GM18873 (cell line): ENCODE results near the gene ZNF319.

Experiments
- ATAC-seq: cut with Tn5 transposase; IDR thresholded peaks from one replicate; pipeline ENCODE4 v1.9.1; 2021; ENCODE audit warnings: mild to moderate bottlenecking, moderate library complexity, moderate number of reproducible peaks; ENCODE audit not compliant: unreplicated experiment, low FRiP score

Gene ZNF319

DNA sequence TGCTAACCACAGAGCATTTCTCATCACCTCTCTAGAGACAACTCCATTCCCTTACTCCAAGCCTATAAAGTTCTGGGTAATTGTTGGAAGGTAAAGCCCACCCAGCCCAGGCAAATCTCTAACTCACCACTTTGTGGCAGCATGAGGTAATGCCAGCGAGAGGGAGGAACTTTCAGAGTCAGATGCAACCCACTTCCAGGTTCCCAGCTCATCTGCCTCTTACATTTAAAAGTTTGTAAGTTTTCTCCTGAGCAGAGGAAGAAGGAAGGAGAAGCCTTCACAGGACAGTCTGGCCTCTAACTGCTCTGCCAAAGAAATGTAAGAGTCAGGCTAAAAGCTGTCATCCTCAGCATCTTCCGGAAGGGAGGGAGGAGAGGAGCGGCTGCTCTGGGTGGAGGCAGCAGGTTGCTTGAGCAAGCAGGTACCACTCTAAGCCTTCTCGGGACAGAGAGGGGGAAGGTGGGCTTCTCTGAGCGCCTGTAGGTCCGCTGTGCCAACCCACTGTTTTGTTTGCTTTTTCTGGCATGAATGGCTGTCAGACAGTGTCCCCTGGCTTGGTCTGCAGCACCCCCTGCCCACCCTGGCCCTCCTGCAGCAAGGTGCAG is 1.0 kb downstream of the ZNF319 start:
- ATAC-seq = no peak

DNA sequence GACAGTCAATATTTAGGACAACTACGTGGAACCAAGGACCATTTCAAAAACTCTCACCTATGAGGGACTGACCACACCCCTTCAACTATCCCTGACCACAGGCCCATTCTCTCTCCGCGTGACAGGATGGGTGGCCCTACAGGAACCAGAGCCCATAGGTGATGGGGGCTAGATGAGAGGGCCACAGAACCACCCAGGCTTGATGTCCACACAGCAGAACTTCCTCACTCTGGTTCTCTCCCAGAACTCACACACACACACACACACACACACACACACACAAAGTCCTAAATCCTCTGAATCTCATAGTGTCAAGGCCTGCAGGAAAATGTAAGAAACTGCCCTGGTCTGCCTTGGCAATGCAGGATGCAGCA is 1.5 kb downstream of the ZNF319 start:
- ATAC-seq = no peak

- ATAC-seq = no peak
Observed at GRCh38 chr16:57998486-57998885, 2.0 kb downstream of the ZNF319 start.

DNA sequence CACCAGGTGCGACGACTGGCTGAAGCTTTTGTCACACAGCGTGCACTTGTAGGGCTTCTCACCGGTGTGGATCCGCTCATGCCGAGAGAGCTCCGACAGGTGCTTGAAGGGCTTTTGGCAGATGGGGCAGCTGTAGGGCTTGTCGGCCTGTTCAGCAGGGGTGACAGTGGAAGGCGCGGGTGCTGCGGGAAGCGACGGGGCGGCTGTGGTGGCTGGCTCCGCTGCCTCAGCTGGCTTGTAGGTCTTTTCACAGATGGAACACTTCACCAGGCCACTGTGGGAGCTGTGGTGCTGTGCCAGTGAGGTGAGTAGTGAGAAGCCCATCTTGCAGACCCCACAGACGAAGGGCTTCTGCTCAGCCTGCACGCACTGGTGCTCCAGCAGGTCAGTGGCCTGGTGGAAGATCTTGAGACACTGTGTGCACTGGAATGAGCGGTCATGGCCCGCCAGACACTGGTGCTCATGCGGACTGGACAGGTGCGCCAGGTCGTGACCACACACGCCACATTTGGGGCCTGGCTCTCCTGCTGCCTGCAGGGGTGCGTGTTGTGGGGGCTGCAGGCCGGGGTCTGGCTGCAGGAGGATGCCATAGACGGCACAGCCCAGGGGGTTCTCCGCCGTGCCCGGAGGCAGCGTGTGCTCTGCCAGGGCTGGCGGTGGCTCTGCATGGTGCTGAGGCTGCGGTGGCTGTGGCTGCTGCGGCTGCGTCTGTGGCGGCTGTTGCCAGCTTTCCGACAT is 2.8 kb downstream of the ZNF319 start:
- no peak for ATAC-seq

DNA sequence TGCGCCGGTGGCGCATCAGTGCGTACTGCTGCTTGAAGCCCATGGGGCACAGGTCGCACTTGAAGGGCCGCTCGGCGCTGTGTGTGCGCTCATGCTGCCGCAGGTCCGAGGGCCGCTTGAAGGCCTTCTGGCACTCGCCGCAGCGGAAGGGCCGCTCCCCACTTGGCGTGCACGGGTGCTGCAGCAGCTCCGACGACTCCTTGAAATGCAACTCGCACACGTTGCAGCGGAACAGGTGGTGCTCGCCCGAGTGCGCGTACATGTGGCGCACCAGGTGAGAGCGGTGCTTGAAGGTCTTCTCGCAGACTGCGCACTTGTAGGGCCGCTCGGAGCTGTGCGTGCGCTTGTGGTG is 3.3 kb downstream of the ZNF319 start:
- no peak for ATAC-seq

- no peak for ATAC-seq
Observed at GRCh38 chr16:57996406-57997175, 3.9 kb downstream of the ZNF319 start.

DNA sequence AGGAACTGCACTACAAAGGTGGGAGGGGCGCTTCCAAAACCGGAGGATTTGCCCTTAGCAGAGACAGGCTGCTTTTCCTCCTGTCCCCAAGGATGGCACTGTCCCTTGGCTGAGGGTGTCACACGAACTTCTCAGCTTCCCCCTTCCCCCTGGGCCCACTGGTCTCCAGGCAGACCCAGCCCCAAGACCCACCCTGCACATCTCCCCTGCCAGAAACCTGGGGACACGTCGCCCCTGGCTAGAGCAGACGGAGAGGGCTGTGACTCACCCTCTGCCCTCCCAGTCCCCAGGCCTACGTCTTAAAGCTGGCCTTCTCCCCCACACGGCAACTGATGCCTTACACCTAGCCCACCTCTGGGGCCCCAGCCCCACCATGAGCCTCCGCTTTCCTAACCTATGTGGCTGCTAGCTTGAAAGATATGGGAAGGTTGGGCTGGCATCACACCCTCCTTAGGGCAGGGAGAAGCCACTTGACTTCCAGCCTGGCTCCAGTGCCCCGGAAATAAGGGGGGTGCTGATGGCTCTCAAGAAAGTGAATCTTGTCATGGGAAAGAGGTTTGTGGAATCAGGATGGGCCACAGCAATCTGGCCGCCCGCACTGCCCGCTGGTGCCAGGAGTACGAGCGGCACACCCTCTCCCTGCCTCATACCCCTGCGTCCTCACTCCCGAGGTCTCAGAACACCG is 4.6 kb downstream of the ZNF319 start:
- ATAC-seq = no peak

GRCh38 chr16:57994778-57995177 is 5.7 kb downstream of the ZNF319 start:
- ATAC-seq = no peak

DNA sequence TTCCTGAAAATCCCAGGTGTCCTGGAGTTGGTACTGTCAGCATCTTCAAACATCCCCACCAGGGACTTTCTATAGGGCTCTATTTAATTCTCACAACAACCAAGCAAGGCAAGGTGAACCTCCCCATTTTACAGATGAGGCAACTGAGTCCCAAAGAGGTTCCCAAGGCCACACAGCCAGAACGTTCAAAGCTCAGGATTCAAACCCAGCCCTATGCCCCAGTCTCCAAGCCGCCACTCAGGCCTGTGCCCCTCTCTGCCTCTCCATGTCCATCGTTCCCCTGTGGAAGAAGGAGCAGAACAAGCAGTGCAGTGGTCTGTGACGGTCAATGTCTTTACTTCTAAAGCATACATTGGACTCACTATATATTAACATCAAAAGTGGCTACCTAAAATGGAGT is 6.1 kb downstream of the ZNF319 start:
- ATAC-seq = no peak

DNA sequence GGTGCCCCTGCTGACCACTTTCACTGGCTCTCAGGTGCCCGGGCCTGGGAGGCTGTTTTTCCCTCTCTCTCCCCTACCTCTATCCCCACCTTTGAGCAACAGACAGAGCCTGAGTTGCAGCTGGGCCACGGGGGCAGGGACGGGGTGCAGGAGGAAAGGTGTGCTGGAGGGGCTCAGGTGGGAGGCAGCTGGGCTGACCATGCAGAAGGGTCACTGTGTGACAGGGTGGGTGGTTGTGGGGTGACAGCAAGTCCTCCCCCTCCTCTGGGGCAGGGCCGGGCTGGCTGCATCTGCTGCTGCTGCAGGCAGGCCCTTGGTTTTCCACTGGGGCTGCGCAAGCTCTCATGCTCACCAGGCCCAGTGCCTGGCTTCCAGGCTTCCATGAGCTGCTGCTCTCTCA is 6.6 kb downstream of the ZNF319 start:
- ATAC-seq = no peak

GRCh38 chr16:57993438-57993837 is 7.0 kb downstream of the ZNF319 start:
- ATAC-seq = no peak

DNA sequence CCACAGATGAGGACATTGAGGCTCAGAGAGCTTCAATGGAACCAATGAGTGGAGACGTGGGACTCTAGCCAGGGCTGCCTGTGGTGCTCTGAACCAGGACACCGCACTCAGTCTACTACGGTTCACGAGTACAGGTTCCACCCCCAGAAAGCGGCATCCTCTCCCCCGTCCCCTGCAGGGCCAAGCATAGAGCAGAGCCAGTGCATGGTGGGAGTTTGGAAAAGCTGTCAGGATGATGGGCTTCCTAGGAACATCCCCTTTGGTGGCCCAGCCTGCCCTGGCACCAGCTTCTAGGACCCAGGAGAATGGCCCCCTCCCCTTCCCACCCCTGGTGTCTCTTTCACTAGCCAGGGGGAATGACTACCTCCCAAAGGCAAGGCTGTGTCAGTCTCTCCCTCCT is 8.4 kb downstream of the ZNF319 start:
- ATAC-seq = no peak

DNA sequence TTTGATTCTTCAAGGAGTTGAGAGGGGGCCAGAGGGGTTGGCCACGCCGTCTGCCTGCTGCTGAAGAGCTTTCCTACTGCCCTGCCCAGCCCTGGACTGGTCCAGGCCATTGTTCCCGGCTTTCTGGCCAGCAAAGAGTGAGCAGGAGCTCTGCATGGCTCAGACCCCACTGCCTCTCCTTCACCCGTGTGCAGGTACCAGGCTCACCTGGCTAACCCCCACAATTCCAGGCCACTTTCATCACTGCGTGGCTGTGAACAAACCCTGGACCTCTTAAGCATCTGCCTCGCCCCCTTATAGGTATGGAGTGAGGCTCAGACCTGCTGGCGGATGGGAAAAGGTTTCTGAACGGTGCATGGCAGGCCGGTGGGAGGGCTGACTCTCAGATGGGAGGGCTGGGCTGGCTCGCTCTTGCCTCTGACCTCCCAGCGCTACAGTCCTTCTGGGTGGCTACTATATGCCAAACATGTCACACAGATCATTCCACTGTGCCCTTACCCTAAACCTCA is 8.9 kb downstream of the ZNF319 start:
- no peak for ATAC-seq

- no peak for ATAC-seq
Observed at GRCh38 chr16:57988929-57989328, 11.5 kb downstream of the ZNF319 start.

DNA sequence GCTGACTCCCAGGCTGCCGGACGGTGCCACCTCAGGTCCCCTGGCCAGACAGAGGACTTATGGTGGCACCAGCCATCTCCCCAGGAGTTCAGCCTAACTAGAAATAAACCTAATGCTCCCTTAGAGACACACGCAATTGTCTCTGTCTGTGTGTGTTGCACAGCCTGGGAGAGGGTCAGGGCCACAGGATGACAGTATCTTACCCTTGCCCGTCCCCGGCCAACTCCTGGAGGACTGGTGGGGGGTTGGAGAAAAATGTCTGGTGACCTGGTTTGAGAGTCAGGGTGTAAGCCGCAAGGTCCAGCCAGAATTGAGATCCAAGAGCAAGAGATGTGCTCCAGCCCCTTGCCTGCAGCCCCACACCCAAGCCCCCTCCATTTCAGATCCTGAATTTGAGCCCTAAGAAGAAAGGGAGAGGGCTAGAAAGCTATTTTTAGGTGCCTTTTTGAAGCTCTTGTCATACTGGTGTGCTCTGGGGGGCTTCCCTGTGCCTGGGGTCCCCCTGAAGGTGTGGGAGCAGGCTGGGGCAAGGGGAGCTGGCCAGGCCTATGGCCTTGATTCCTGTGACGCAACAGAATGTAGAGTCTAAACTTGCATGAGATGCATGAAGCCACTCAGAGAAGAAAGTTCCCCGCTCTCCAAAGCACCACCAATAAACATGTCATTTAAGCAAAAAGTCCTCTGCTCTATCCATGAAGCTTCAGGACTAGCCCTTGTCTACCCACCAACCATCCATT is 12.9 kb downstream of the ZNF319 start:
- no peak for ATAC-seq

DNA sequence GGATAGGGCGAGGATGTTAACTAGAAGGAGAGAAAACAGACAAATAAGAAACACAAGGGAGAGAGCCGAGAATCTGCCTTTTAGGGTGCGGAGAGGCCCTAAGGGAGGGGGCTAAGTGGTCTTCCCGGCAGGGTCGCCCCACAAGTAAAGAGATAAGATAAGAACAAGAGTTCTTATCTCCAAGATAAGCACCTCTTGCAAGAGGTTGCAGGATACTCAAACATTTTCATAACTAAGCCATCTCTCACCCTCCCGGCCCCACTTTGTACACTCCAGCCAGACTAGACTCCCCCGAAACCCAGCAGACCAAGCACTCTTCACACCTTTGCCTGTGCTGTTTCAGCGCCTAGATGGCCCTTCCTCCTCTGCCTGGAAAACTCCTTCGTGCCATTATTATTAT is 14.3 kb downstream of the ZNF319 start:
- no peak for ATAC-seq

DNA sequence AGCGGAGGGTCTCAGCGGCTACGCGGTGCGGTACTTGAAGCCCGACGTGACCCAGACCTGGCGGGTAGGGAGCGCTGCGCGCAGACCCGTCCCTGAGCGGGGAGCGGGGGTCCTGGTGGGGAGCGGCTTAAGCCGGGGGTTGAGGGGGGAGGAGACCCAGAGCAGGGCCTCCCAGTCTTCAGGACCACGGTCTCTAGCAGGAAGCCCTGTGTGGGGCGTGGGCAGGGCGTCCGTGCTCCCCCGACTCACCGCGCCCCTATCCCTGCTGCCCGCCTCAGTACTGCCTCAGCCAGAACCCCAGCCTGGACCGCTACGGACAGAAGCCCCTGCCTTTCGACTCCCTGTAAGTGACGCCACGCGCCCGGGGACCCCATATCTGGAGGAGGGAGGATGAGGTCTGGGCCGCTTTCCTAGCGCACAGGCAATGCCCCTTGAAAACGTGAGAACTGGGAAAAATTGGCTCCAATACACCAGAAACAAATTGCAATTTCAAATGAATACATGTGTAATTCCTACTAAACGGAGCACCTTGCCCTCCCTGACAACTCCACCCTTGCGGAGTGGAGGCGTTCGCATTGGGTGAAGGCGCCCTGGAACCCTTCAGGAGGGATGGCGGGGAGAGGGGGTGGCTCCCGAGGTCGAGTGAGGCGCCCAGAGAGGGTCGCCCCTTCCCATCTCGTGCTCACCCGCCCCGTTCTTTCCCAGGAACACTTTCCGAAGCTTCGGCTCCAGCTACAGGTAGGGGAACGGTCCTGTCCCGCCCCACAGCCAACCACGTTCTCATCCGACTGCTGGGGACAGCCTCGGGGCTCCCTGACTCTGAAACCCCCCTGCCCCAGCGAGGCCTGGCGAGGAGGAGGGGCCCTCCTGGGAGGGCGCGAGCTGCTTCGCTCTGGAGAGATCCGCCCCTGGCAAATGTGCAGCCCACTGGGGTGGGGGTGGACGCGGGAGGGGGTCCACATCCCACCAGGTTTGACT is 15.0 kb downstream of the ZNF319 start:
- ATAC-seq = no peak

DNA sequence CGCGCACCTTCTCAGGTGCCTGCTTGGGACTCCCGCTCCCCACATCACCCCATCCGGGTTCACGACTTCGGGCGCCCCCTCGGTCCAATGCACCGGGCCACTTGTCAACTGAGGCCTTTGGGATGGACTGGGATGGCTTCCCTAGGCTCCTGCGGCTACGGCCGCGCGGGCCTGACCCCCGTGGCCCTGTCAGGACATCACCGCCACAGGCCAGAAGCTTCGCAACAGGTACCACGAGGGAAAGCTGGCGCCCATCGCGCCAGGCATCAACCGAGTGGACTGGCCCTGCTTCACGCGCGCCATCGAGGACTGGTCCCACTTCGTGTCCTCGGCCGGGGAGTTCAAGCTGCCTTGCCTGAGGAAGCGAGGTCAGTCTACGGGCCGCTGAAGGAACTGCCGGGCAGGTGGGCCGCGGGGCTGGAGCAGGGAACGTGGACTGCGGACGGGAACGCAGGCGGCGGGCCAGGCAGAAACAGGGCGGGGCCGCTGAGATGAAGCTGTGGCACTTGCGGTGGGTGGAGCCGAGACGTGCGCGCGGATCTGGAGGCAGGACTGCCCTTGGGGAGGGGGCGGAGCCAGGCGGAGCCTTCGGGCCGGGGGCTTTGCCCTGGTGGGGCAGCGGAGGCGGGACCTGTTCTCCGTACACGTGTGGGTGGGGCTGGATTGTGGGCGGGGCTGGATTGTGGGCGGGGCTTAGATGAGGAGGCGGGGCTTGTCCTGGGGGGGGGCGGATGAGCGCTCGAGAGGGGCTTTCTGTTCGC is 15.8 kb downstream of the ZNF319 start:
- ATAC-seq = no peak

DNA sequence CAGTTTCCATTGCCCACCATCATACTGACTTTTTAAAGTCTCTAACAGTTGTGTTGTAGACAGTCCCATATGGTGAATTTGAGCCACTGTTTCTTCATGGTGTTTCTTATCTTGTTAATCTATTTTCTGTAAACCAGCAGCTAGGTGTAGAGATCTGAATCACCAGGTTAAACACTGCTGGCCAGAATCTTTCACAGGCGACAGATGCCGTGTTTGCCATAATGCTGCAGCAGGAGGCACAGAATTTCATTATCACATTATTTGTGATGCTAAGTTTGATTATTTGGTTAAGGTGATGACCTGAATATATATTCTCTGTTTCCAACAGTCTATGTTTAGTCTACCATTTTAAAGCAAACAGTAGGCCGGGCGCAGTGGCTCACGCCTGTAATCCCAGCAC is 18.1 kb downstream of the ZNF319 start:
- no peak for ATAC-seq
